MCF 10A (cell line): ENCODE measurements around the gene OCRL. TPM values are rescaled to one million over a fixed set of nuclear protein-coding genes. Genes with fewer than 3 reads are reported as not detected.

ENCODE experiments used
- BruUV-seq: library from RNA; stranded (reverse); fragments of 400-500 nt; replicated peaks from 2 replicates; lab custom pipeline; 2021; lab: Mats Ljungman, UMichigan
- CTCF ChIA-PET: fragments of 300-600 bp; sonication (Branson Sonifier 250); formaldehyde crosslinking; extraction: SDS; loops from one replicate; lab custom pipeline; 2021; ENCODE audit warnings: antibody characterized with exemption, inconsistent platforms; lab: Yijun Ruan, JAX
- POLR2A ChIA-PET: fragments of 300-600, 350-650 bp; sonication (Branson Sonifier 250); formaldehyde crosslinking; extraction: SDS; loops from one replicate; lab custom pipeline; 2020; ENCODE audit warnings: antibody characterized with exemption, inconsistent platforms; lab: Yijun Ruan, JAX
- DNase-seq: peaks from one replicate; pipeline ENCODE4 v3.0.0-alpha.2; 2018; ENCODE audit not compliant: unreplicated experiment
- H3K27ac Mint-ChIP-seq: one replicate; pipeline ENCODE4 v1.8.0; 2022; ENCODE audit warnings: mild to moderate bottlenecking, low read depth, mixed read lengths; ENCODE audit not compliant: unreplicated experiment
- H3K27me3 Mint-ChIP-seq: one replicate; pipeline ENCODE4 v1.8.0; 2022; ENCODE audit warnings: mixed read lengths; ENCODE audit not compliant: insufficient read depth, unreplicated experiment
- H3K36me3 Mint-ChIP-seq: one replicate; pipeline ENCODE4 v1.8.0; 2022; ENCODE audit warnings: mild to moderate bottlenecking, moderate library complexity, mixed read lengths; ENCODE audit not compliant: insufficient read depth, unreplicated experiment
- H3K4me1 Mint-ChIP-seq: one replicate; pipeline ENCODE4 v1.8.0; 2022; ENCODE audit warnings: mixed read lengths; ENCODE audit not compliant: insufficient read depth, unreplicated experiment
- H3K4me3 Mint-ChIP-seq: one replicate; pipeline ENCODE4 v1.8.0; 2022; ENCODE audit warnings: mild to moderate bottlenecking, moderate library complexity, mixed read lengths; ENCODE audit not compliant: unreplicated experiment
- H3K9me3 Mint-ChIP-seq: one replicate; pipeline ENCODE4 v1.8.0; 2022; ENCODE audit warnings: mixed read lengths; ENCODE audit not compliant: unreplicated experiment
- intact Hi-C: fragments of 100-400 bp; cut with micrococcal nuclease; formaldehyde crosslinking; loops from 2 replicates; pipeline ENCODE4 v1.14.1; 2022
- total RNA-seq: library from RNA; stranded (reverse); gene quantifications from 2 replicates; pipeline ENCODE4 v1.2.3, GENCODE V29; 2022
- TF ChIP-seq, protein P1 (sequence below): fragments of 200-600 bp; IDR thresholded peaks from one replicate; pipeline ENCODE4 v1.8.0; 2022; ENCODE audit warnings: antibody characterized with exemption, mild to moderate bottlenecking; ENCODE audit not compliant: unreplicated experiment

OCRL gene
- total RNA-seq, 1 experiment from 2014 or later = 25.3 TPM

DNA sequence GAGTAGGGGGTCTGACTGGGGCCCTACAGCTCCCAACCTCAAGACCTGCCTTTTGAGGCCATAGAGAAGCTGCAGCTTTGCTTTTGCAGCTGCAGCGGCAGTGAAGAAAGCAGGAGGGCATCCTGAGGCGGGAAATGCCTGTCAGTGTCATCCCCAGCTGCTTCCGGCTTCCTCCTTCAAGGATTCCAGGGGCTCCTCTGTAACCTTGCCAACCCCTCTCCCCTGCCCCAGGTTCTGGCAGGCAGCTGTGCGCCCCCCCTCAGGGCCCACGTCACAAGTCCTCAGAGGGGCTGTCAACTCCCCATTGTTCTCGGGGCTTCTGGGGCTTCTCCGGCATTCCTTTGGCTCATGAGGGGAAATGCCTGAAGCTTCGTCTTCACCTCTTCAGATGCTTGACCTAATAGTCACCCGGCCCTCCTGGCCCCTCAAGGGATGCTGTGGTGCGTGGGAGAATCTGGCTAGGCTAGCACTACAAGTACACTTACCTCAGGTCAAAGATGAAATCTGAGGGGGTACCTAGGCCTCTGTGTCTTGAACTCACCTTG is 82.8 kb downstream of the OCRL start:
- H3K27me3 Mint-ChIP-seq = peaks cover 47% of the 10 kb centered on the region
- H3K9me3 Mint-ChIP-seq = no peaks in the 10 kb centered on the region
- no peak for DNase-seq
- no peak overlapping the region for H3K4me3 Mint-ChIP-seq
- H3K27ac Mint-ChIP-seq = no peak overlapping the region
- no peaks in the 10 kb centered on the region for H3K4me1 Mint-ChIP-seq
- no TSS peak for BruUV-seq
- H3K36me3 Mint-ChIP-seq = no peaks in the 10 kb centered on the region
- TF ChIP-seq, protein P1, sequence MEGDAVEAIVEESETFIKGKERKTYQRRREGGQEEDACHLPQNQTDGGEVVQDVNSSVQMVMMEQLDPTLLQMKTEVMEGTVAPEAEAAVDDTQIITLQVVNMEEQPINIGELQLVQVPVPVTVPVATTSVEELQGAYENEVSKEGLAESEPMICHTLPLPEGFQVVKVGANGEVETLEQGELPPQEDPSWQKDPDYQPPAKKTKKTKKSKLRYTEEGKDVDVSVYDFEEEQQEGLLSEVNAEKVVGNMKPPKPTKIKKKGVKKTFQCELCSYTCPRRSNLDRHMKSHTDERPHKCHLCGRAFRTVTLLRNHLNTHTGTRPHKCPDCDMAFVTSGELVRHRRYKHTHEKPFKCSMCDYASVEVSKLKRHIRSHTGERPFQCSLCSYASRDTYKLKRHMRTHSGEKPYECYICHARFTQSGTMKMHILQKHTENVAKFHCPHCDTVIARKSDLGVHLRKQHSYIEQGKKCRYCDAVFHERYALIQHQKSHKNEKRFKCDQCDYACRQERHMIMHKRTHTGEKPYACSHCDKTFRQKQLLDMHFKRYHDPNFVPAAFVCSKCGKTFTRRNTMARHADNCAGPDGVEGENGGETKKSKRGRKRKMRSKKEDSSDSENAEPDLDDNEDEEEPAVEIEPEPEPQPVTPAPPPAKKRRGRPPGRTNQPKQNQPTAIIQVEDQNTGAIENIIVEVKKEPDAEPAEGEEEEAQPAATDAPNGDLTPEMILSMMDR = no peak
- intact Hi-C loops = no loop called here
- CTCF ChIA-PET = interaction anchor here (0.5 to 1.3 kb wide), 3 partner anchors 9 to 278 kb away, joined by 3 to 8 read pairs (median 3); no protein-coding TSS in a partner anchor
- POLR2A ChIA-PET = no interaction called here

DNA sequence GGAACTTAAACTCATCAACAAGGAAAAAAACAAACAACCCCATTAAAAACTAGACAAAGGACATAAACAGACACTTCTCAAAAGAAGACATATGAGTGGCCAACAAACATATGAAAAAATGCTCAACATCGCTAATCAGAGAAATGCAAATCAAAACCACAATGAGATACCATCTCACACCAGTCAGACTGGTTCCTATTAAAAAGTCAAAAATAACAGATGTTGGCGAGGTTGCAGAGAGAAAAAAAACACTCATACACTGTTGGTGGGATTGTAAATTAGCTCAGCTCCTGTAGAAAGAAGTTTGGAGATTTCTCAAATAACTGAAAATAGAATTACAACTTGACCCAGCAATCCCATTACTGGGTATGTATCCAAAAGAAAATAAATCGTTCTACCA is 86.0 kb downstream of the OCRL start:
- H3K4me1 Mint-ChIP-seq = no peaks in the 10 kb centered on the region
- DNase-seq = no peak
- H3K4me3 Mint-ChIP-seq = no peak overlapping the region
- no peaks in the 10 kb centered on the region for H3K36me3 Mint-ChIP-seq
- intact Hi-C loops = no loop called here
- TF ChIP-seq, protein P1 = no peak
- no peaks in the 10 kb centered on the region for H3K9me3 Mint-ChIP-seq
- POLR2A ChIA-PET = interaction anchor here (0.7 kb wide), 1 partner anchor 21 kb away, joined by 3 read pairs; no protein-coding TSS in a partner anchor
- CTCF ChIA-PET = interaction anchor here (0.7 to 5.0 kb wide), 3 partner anchors 11 to 299 kb away, joined by 3 to 36 read pairs (median 3); no protein-coding TSS in a partner anchor
- H3K27me3 Mint-ChIP-seq = peaks cover 63% of the 10 kb centered on the region
- no TSS peak for BruUV-seq
- no peak overlapping the region for H3K27ac Mint-ChIP-seq

DNA sequence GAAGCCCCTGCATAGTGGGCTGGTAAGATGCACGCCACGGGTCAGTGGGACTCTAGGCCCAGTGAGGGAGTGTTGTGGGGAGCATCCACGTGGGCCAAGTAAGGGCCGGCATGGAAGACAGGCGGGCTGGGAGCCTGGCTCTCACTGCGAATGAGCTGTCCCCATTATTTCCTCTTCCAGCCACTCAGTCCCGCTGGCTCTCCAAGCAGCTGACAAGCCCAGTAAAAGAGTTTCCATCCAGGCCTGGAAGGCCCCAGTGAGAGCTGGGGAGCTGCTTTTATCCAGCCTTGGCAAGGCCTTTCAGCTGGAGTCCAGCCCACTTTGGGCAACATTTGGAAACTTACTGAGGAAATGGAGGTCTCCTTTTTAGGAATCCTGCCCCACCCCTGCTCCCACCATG is 89.8 kb downstream of the OCRL start:
- no TSS peak for BruUV-seq
- Mint-ChIP-seq H3K36me3 (no peaks in the 10 kb centered on the region), H3K27ac (no peak overlapping the region), H3K9me3 (no peaks in the 10 kb centered on the region), H3K27me3 (peaks cover 54% of the 10 kb centered on the region), H3K4me3 (no peak overlapping the region), H3K4me1 (no peaks in the 10 kb centered on the region)
- TF ChIP-seq, protein P1 = no peak
- no peak for DNase-seq
- ChIA-PET POLR2A (no interaction called here), CTCF (interaction anchor here (0.7 to 5.0 kb wide), 4 partner anchors 7 to 431 kb away, joined by 3 to 36 read pairs (median 4); no protein-coding TSS in a partner anchor)
- intact Hi-C loops = loop anchor here (10.0 kb wide), 1 partner anchor 195 kb away; no protein-coding TSS in a partner anchor

DNA sequence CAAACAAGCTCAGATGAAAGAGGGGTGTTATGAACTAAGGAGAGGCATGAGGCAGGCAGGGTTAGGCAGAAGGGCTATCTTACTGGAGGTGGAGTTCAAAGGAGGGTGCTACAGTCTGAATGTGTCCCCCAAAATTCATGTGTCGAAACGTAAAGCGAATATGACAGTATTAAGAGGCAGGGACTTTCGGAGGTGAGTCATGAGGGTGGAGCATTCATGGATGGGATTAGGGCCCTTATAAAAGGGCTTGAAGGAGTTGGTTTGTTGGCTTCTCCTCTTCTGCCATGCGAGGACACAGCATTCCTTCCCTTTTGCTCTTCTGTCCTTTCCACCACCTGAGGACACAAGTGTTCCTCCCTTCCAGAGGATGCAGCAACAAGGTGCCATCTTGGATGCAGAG is 91.8 kb downstream of the OCRL start:
- Mint-ChIP-seq H3K27me3 (peaks cover 37% of the 10 kb centered on the region), H3K4me3 (no peak overlapping the region), H3K4me1 (no peaks in the 10 kb centered on the region), H3K9me3 (no peaks in the 10 kb centered on the region), H3K27ac (no peak overlapping the region), H3K36me3 (no peaks in the 10 kb centered on the region)
- BruUV-seq = no TSS peak
- POLR2A ChIA-PET = no interaction called here
- CTCF ChIA-PET = interaction anchor here (0.5 to 0.8 kb wide), 3 partner anchors 9 to 560 kb away, joined by 3 to 5 read pairs (median 3); no protein-coding TSS in a partner anchor
- intact Hi-C loops = loop anchor here (10.0 kb wide), 1 partner anchor 193 kb away; no protein-coding TSS in a partner anchor
- no peak for DNase-seq
- TF ChIP-seq, protein P1 = no peak
